GM18502 (cell line): ENCODE measurements around the gene FAM237A.

Experiments used
- ATAC-seq: cut with Tn5 transposase; IDR thresholded peaks from one replicate; pipeline ENCODE4 v1.9.1; 2021; ENCODE audit warnings: mild to moderate bottlenecking; ENCODE audit not compliant: unreplicated experiment, poor library complexity

Gene FAM237A

GRCh38 chr2:206642075-206643025 lies at the start of gene FAM237A:
TSS of gene FAM237A (plus strand) at chr2:206642487. CDS start at chr2:206644237, 1,750 bp downstream.
- ATAC-seq = no peak

- ATAC-seq = no peak
Measured at GRCh38 chr2:206597717-206598218, 44.5 kb upstream of the FAM237A start.

GRCh38 chr2:206603243-206603642 lies 39.0 kb upstream of the FAM237A start:
- no peak for ATAC-seq

GRCh38 chr2:206610451-206610850 lies 31.8 kb upstream of the FAM237A start:
- no peak for ATAC-seq

GRCh38 chr2:206611191-206611590 lies 31.1 kb upstream of the FAM237A start:
- ATAC-seq = no peak

GRCh38 chr2:206611736-206612135 lies 30.6 kb upstream of the FAM237A start:
- ATAC-seq = no peak

GRCh38 chr2:206614811-206615210 lies 27.5 kb upstream of the FAM237A start:
- ATAC-seq = no peak

GRCh38 chr2:206615417-206616089 lies 26.7 kb upstream of the FAM237A start:
- ATAC-seq = no peak

GRCh38 chr2:206616151-206616550 lies 26.1 kb upstream of the FAM237A start:
- ATAC-seq = no peak

GRCh38 chr2:206619011-206619410 lies 23.3 kb upstream of the FAM237A start:
- ATAC-seq = no peak

GRCh38 chr2:206626108-206626507 lies 16.2 kb upstream of the FAM237A start:
- ATAC-seq = no peak

- ATAC-seq = no peak
Measured at GRCh38 chr2:206627632-206628031, 14.7 kb upstream of the FAM237A start.

- ATAC-seq = no peak
Measured at GRCh38 chr2:206631340-206631739, 10.9 kb upstream of the FAM237A start.

- ATAC-seq = no peak
Measured at GRCh38 chr2:206635015-206635414, 7.3 kb upstream of the FAM237A start.

GRCh38 chr2:206639636-206640035 lies 2.7 kb upstream of the FAM237A start:
- no peak for ATAC-seq

- ATAC-seq = no peak
Measured at GRCh38 chr2:206641226-206641625, 1.1 kb upstream of the FAM237A start.

- no peak for ATAC-seq
Measured at GRCh38 chr2:206647985-206648384, 5.7 kb downstream of the FAM237A start.

GRCh38 chr2:206657087-206657486 lies 14.8 kb downstream of the FAM237A start:
- ATAC-seq = no peak

- ATAC-seq = no peak
Measured at GRCh38 chr2:206665251-206665650, 23.0 kb downstream of the FAM237A start.

- ATAC-seq = no peak
Measured at GRCh38 chr2:206670531-206671319, 28.4 kb downstream of the FAM237A start.
